HEK293 (cell line): ENCODE measurements around the gene ARHGAP30.
A peak's percentile ranks its signal among the peaks of the same experiment; 100 is the strongest.

Experiments used
- HIC1 ChIP-seq: fragments of 450-650 bp; formaldehyde crosslinking; IDR thresholded peaks from 2 replicates; pipeline ENCODE4 v1.5.1; 2016; ENCODE audit warnings: missing biosample characterization, missing genetic modification characterization
- HOXA7 ChIP-seq: sonication (generic); formaldehyde crosslinking; IDR thresholded peaks from 2 replicates; pipeline ENCODE4 v1.8.1; 2022; ENCODE audit warnings: missing genetic modification reagents, borderline replicate concordance
- KLF1 ChIP-seq: fragments of 450-650 bp; formaldehyde crosslinking; IDR thresholded peaks from 2 replicates; pipeline ENCODE4 v1.5.1; 2016; ENCODE audit warnings: missing biosample characterization, missing genetic modification characterization
- KLF16 ChIP-seq: fragments of 450-650 bp; formaldehyde crosslinking; IDR thresholded peaks from 2 replicates; pipeline ENCODE4 v1.5.1; 2017; ENCODE audit warnings: missing biosample characterization, missing genetic modification characterization
- KLF9 ChIP-seq: fragments of 450-650 bp; formaldehyde crosslinking; IDR thresholded peaks from 2 replicates; pipeline ENCODE4 v1.5.1; 2016; ENCODE audit warnings: missing biosample characterization, missing genetic modification characterization, low read depth
- MYNN ChIP-seq: fragments of 450-650 bp; formaldehyde crosslinking; IDR thresholded peaks from 2 replicates; pipeline ENCODE4 v1.5.1; 2016; ENCODE audit warnings: missing biosample characterization, missing genetic modification characterization, borderline replicate concordance
- SETDB1 ChIP-seq: IDR thresholded peaks from one replicate; pipeline ENCODE4 v1.6.1; 2017; ENCODE audit warnings: mild to moderate bottlenecking, low read length, moderate library complexity, mixed read lengths; ENCODE audit not compliant: insufficient read length
- SP3 ChIP-seq: fragments of 450-650 bp; formaldehyde crosslinking; IDR thresholded peaks from 2 replicates; pipeline ENCODE4 v1.5.1; 2016; ENCODE audit warnings: missing biosample characterization, missing genetic modification characterization
- YY2 ChIP-seq: fragments of 450-650 bp; formaldehyde crosslinking; IDR thresholded peaks from 2 replicates; pipeline ENCODE4 v1.5.1; 2016; ENCODE audit warnings: missing biosample characterization, missing genetic modification characterization
- ZBTB11 ChIP-seq: fragments of 450-650 bp; formaldehyde crosslinking; conservative IDR thresholded peaks from 2 replicates; pipeline ENCODE4 v1.5.1; 2016; ENCODE audit warnings: low read depth, missing biosample characterization, missing genetic modification characterization
- ZBTB7A ChIP-seq: fragments of 450-650 bp; formaldehyde crosslinking; IDR thresholded peaks from 2 replicates; pipeline ENCODE4 v1.5.1; 2016; ENCODE audit warnings: low read depth, missing biosample characterization, missing genetic modification characterization
- ZFP37 ChIP-seq: fragments of 450-650 bp; formaldehyde crosslinking; IDR thresholded peaks from 2 replicates; pipeline ENCODE4 v1.5.1; 2016; ENCODE audit warnings: missing biosample characterization, missing genetic modification characterization
- ZNF112 ChIP-seq: fragments of 450-650 bp; formaldehyde crosslinking; IDR thresholded peaks from 2 replicates; pipeline ENCODE4 v1.5.0; 2017; ENCODE audit warnings: missing biosample characterization, missing genetic modification characterization
- ZNF146 ChIP-seq: fragments of 450-650 bp; formaldehyde crosslinking; IDR thresholded peaks from 2 replicates; pipeline ENCODE4 v1.5.1; 2016; ENCODE audit warnings: missing biosample characterization, missing genetic modification characterization
- ZNF169 ChIP-seq: fragments of 450-650 bp; formaldehyde crosslinking; IDR thresholded peaks from 2 replicates; pipeline ENCODE4 v1.5.1; 2016; ENCODE audit warnings: missing biosample characterization, missing genetic modification characterization
- ZNF18 ChIP-seq: fragments of 450-650 bp; formaldehyde crosslinking; IDR thresholded peaks from 2 replicates; pipeline ENCODE4 v1.5.1; 2016; ENCODE audit warnings: missing biosample characterization, missing genetic modification characterization
- ZNF2 ChIP-seq: fragments of 450-650 bp; formaldehyde crosslinking; IDR thresholded peaks from 2 replicates; pipeline ENCODE4 v1.5.1; 2016; ENCODE audit warnings: missing biosample characterization, missing genetic modification characterization
- ZNF223 ChIP-seq: fragments of 450-650 bp; formaldehyde crosslinking; IDR thresholded peaks from 2 replicates; pipeline ENCODE4 v1.5.1; 2016; ENCODE audit warnings: missing biosample characterization, missing genetic modification characterization
- ZNF239 ChIP-seq: fragments of 450-650 bp; formaldehyde crosslinking; IDR thresholded peaks from 2 replicates; pipeline ENCODE4 v1.5.1; 2016; ENCODE audit warnings: missing biosample characterization, missing genetic modification characterization
- ZNF274 ChIP-seq, 2 experiments: fragments of 200-500 bp in 1 of 2; fragments of 450-650 bp in 1 of 2; sonication (Bioruptor generic) in 1 of 2; formaldehyde crosslinking in 1 of 2; IDR thresholded peaks; 2 replicates each; pipeline versions ENCODE4 v1.5.1 to v1.6.1; 2014 to 2016; ENCODE audit warnings: borderline replicate concordance in 1 of 2, inconsistent platforms in 1 of 2, low read length in 1 of 2, missing biosample characterization in 1 of 2, missing genetic modification characterization in 1 of 2
- ZNF292 ChIP-seq: fragments of 450-650 bp; formaldehyde crosslinking; IDR thresholded peaks from 2 replicates; pipeline ENCODE4 v1.5.1; 2016; ENCODE audit warnings: low read depth, missing biosample characterization, missing genetic modification characterization, borderline replicate concordance
- ZNF354C ChIP-seq: fragments of 450-650 bp; formaldehyde crosslinking; IDR thresholded peaks from 2 replicates; pipeline ENCODE4 v1.5.1; 2016; ENCODE audit warnings: missing biosample characterization, missing genetic modification characterization, low read depth, borderline replicate concordance
- ZNF391 ChIP-seq: fragments of 450-650 bp; formaldehyde crosslinking; IDR thresholded peaks from 2 replicates; pipeline ENCODE4 v1.5.1; 2016; ENCODE audit warnings: low read depth, missing biosample characterization, missing genetic modification characterization, borderline replicate concordance
- ZNF404 ChIP-seq: fragments of 450-650 bp; formaldehyde crosslinking; IDR thresholded peaks from 2 replicates; pipeline ENCODE4 v1.5.1; 2017; ENCODE audit warnings: missing biosample characterization, missing genetic modification characterization
- ZNF514 ChIP-seq: fragments of 450-650 bp; formaldehyde crosslinking; IDR thresholded peaks from 2 replicates; pipeline ENCODE4 v1.5.1; 2016; ENCODE audit warnings: missing biosample characterization, missing genetic modification characterization
- ZNF548 ChIP-seq: fragments of 450-650 bp; formaldehyde crosslinking; IDR thresholded peaks from 2 replicates; pipeline ENCODE4 v1.5.1; 2016; ENCODE audit warnings: missing biosample characterization, missing genetic modification characterization
- ZNF555 ChIP-seq: fragments of 450-650 bp; formaldehyde crosslinking; conservative IDR thresholded peaks from 2 replicates; pipeline ENCODE4 v1.5.1; 2017; ENCODE audit warnings: missing biosample characterization, mild to moderate bottlenecking, missing genetic modification characterization, inconsistent platforms
- ZNF658 ChIP-seq: fragments of 450-650 bp; formaldehyde crosslinking; IDR thresholded peaks from 2 replicates; pipeline ENCODE4; 2016; ENCODE audit warnings: missing biosample characterization, missing genetic modification characterization
- ZNF76 ChIP-seq: fragments of 450-650 bp; formaldehyde crosslinking; IDR thresholded peaks from 2 replicates; pipeline ENCODE4; 2016; ENCODE audit warnings: low read depth, missing biosample characterization, missing genetic modification characterization, borderline replicate concordance
- ZNF776 ChIP-seq: fragments of 450-650 bp; formaldehyde crosslinking; IDR thresholded peaks from 2 replicates; pipeline ENCODE4 v1.5.0; 2017; ENCODE audit warnings: missing biosample characterization, missing genetic modification characterization, borderline replicate concordance
- ZNF843 ChIP-seq: fragments of 450-650 bp; formaldehyde crosslinking; IDR thresholded peaks from 2 replicates; pipeline ENCODE4 v1.5.1; 2016; ENCODE audit warnings: missing biosample characterization, missing genetic modification characterization
- ZSCAN30 ChIP-seq: fragments of 450-650 bp; IDR thresholded peaks from 2 replicates; pipeline ENCODE4 v1.5.1; 2018; ENCODE audit warnings: missing biosample characterization, mild to moderate bottlenecking, missing genetic modification characterization, moderate library complexity
- ZSCAN4 ChIP-seq: fragments of 450-650 bp; formaldehyde crosslinking; IDR thresholded peaks from 2 replicates; pipeline ENCODE4 v1.5.1; 2017; ENCODE audit warnings: missing biosample characterization, missing genetic modification characterization

Gene ARHGAP30

GRCh38 chr1:161038523-161039153 lies 31.1 kb downstream of the ARHGAP30 start, which contains the start of gene TSTD1 (continued):
- TF ChIP-seq ZNF658 (no peak), ZNF843 (tag by site-specific recombination) (no peak), MYNN (no peak), SP3 (tag by site-specific recombination) (peak; percentile 75), ZNF239 (tag by site-specific recombination) (no peak), ZNF274 (IDR thresholded peaks at IDR 0.05; ENCODE audit: low read length) (no peak), ZNF274 (tag by site-specific recombination; IDR thresholded peaks at IDR 0.05; ENCODE audit: borderline replicate concordance) (no peak), ZNF514 (tag by site-specific recombination) (no peak), ZNF548 (tag by site-specific recombination) (no peak), ZNF223 (tag by site-specific recombination) (no peak), ZNF169 (tag by site-specific recombination) (no peak), ZNF146 (tag by site-specific recombination) (no peak), KLF16 (tag by site-specific recombination) (0 out of 2 replicates have a peak, but pooled peaks have one; percentile 26), ZNF404 (tag by site-specific recombination) (no peak), ZNF292 (no peak), ZNF112 (tag by site-specific recombination) (no peak), SETDB1 (no peak), ZNF776 (tag by site-specific recombination) (no peak), ZSCAN30 (tag by site-specific recombination) (no peak), HIC1 (tag by site-specific recombination) (no peak; the same call in 1 of the 2 replicates), ZBTB7A (tag by site-specific recombination) (no peak), YY2 (tag by site-specific recombination) (no peak), ZNF391 (tag by site-specific recombination) (peak; percentile 27; the same call in 1 of the 2 replicates), ZNF555 (tag by site-specific recombination) (no peak), KLF1 (tag by site-specific recombination) (peak; percentile 72), ZFP37 (tag by site-specific recombination) (peak; percentile 52; the same call in 1 of the 2 replicates), ZBTB11 (peak; percentile 85), ZSCAN4 (tag by site-specific recombination) (no peak), HOXA7 (CRISPR knock-in tag) (no peak), ZNF76 (tag by site-specific recombination) (no peak), ZNF354C (tag by site-specific recombination) (no peak), ZNF2 (tag by site-specific recombination) (no peak), KLF9 (tag by site-specific recombination) (peak; percentile 88), ZNF18 (no peak)
